ENCODE results near the gene PLA2G4C. TPM values are rescaled to one million over a fixed set of nuclear protein-coding genes. Genes with fewer than 3 reads are reported as not detected.

Gene PLA2G4C
- total RNA-seq, 1 donor from 2014 or later: 1.1 TPM

DNA sequence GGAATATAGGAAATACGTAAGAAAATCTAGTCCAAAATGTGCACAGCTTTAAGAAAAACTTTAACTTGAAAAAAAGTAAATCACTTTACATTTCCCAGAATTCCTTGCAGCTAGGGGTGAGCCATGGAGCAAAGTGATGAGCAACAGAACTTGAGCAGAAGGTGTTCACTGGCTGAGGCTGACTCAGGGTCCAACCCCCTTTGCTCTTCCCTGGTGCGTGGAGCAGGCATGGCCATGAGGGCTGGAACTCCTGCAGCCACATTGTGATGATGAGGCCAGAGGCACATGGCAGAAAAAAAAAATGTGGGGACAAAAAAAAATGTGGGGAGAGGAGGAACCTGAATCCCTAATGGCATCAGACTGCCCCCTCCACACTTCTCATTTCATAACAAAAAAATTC is 9.9 kb upstream of the PLA2G4C start:
- FAIRE-seq: no peak

DNA sequence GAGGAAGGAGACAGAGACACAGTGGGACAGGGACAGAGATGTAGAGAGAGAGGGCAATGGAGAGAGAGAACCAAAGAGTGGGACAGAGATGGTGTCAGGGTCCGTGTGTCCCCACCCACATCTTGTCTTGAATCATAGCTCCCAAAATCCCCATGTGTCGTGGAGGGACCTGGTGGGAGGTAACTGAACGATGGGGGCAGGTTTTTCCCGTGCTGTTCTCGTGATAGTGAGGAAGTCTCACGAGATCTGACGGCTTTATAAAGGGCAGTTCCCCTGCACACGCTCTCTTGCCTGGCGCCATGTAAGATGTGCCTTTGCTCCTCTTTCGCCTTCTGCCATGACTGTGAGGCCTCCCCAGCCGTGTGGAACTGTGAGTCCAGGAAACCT is 7.5 kb upstream of the PLA2G4C start:
- FAIRE-seq (no peak), DNase-seq (ENCODE audit: low read depth) (no peak)
- Histone ChIP-seq H3K4me3 (ENCODE audit: low read depth, low read length) (no peak overlapping the region), H3K36me3 (ENCODE audit: control insufficient read depth, insufficient read depth, low read length) (peaks cover 3% of the 10 kb centered on the region), H3K27me3 (ENCODE audit: control insufficient read depth, insufficient read depth, low read length) (no peaks in the 10 kb centered on the region)
- TF ChIP-seq, protein P1, sequence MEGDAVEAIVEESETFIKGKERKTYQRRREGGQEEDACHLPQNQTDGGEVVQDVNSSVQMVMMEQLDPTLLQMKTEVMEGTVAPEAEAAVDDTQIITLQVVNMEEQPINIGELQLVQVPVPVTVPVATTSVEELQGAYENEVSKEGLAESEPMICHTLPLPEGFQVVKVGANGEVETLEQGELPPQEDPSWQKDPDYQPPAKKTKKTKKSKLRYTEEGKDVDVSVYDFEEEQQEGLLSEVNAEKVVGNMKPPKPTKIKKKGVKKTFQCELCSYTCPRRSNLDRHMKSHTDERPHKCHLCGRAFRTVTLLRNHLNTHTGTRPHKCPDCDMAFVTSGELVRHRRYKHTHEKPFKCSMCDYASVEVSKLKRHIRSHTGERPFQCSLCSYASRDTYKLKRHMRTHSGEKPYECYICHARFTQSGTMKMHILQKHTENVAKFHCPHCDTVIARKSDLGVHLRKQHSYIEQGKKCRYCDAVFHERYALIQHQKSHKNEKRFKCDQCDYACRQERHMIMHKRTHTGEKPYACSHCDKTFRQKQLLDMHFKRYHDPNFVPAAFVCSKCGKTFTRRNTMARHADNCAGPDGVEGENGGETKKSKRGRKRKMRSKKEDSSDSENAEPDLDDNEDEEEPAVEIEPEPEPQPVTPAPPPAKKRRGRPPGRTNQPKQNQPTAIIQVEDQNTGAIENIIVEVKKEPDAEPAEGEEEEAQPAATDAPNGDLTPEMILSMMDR (IDR thresholded peaks at IDR 0.05; ENCODE audit: insufficient read depth, low read length, severe bottlenecking): no peak

More for the DNA sequence above, 9.9 kb upstream of the PLA2G4C start:
- TF ChIP-seq, protein P1 (IDR thresholded peaks at IDR 0.05; ENCODE audit: insufficient read depth, low read length, severe bottlenecking): no peak
- Histone ChIP-seq H3K4me3 (ENCODE audit: low read depth, low read length) (no peak overlapping the region), H3K27me3 (ENCODE audit: control insufficient read depth, insufficient read depth, low read length) (no peaks in the 10 kb centered on the region), H3K36me3 (ENCODE audit: control insufficient read depth, insufficient read depth, low read length) (peaks cover 2% of the 10 kb centered on the region)
- DNase-seq (ENCODE audit: low read depth): no peak

DNA sequence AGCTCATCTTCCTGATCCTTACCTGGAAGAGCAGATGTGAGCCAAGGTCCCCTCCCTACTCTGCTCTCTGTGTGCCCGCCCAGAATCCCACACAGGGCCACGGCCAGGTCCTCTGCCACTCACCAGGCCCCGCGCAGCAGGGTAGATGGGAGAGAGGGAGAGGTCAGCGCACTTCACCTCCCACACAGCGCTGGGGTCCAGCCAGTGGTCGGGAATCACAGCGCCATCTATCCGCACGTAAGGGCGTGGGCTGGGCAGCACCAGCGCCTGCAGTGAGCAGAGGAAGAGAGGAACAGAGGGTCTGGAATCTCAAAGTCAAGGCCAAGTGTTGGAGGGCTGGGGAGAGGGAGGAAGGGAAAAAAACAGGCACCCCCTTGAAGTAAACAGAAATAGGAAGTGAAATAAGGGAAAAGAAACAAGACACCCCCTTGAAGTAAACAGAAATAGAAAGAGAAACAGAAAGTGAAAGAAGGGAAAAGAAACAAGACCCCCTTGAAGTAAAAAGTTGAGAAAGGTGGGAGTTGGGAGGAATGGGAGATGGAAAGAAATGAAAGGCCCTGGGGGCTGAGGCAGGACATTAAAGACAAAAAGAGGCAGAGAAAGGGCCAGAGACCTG is 7.0 kb upstream of the PLA2G4C start:
- peaks cover 3% of the 10 kb centered on the region for H3K36me3 ChIP-seq (ENCODE audit: control insufficient read depth, insufficient read depth, low read length)
- no peak for FAIRE-seq
- TF ChIP-seq, protein P1 (IDR thresholded peaks at IDR 0.05; ENCODE audit: insufficient read depth, low read length, severe bottlenecking): no peak

DNA sequence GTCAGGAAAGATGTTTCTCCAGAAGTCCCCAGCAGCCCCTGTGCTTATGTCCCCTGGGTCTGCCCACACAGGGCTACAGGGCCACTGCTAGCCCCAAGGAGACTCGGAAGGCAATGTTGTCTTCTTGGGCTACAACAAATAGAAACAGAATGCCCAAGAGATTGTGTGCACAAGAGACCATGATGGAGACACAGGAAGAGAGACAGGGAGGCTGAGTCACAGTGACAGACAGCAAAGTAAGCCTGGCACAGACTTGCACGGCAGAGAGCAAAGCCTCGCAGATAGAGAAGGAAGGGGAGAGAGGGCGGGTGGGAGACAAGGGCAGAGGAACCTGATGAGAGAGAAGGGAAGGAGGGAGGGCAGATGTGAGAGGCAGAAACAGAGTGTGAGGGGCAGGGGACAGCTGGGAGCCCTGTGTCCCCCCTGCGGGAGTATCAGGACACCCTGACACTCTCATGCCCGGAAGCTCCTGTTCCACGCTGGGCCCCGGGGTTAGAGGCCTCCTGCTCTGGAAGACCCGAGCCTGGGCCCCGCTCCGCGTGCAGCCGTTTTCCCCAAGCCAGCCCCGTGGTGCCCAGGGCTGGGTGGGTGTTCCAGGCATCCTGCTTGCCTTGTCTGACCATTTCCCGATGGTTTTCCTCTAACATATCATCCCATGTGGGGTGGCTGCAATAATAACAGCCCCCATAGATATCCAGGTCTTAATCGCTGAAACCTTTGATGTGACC is 2.7 kb upstream of the PLA2G4C start:
- TF ChIP-seq, protein P1 (IDR thresholded peaks at IDR 0.05; ENCODE audit: insufficient read depth, low read length, severe bottlenecking): no peak
- Histone ChIP-seq H3K27me3 (ENCODE audit: control insufficient read depth, insufficient read depth, low read length) (no peaks in the 10 kb centered on the region), H3K36me3 (ENCODE audit: control insufficient read depth, insufficient read depth, low read length) (peaks cover 1% of the 10 kb centered on the region), H3K4me3 (ENCODE audit: low read depth, low read length) (no peak overlapping the region)
- peak; percentile 28 for DNase-seq (ENCODE audit: low read depth)
- no peak for FAIRE-seq

More for the DNA sequence above, 7.0 kb upstream of the PLA2G4C start:
- Histone ChIP-seq H3K27me3 (ENCODE audit: control insufficient read depth, insufficient read depth, low read length) (no peaks in the 10 kb centered on the region), H3K4me3 (ENCODE audit: low read depth, low read length) (no peak overlapping the region)
- no peak for DNase-seq (ENCODE audit: low read depth)

DNA sequence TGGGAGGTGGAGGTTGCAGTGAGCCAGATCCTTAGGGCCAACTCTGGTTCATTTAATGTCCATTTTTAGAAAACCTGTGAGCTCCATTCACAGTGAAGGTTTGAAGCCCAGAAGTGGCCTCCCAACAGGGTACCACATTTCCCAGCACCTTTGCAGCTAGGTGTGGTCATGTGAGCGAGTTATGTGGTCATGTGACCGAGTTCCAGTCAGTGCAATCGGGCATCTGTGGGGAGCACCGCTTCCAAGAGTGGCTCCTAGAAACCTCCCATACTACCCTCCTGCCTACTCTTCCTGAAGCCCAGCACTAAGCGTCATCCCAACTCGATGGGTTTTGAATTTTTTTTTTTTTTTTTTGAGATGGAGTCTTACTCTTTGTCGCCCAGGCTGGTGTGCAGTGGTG is 663 bp upstream of the PLA2G4C start:
- no peak for FAIRE-seq
- no peaks in the 10 kb centered on the region for H3K27me3 ChIP-seq (ENCODE audit: control insufficient read depth, insufficient read depth, low read length)
- H3K36me3 ChIP-seq (ENCODE audit: control insufficient read depth, insufficient read depth, low read length): peaks cover 1% of the 10 kb centered on the region
- TF ChIP-seq, protein P1 (IDR thresholded peaks at IDR 0.05; ENCODE audit: insufficient read depth, low read length, severe bottlenecking): no peak
- DNase-seq (ENCODE audit: low read depth): no peak
- H3K4me3 ChIP-seq (ENCODE audit: low read depth, low read length): no peak overlapping the region
